Measurements from ENCODE around the gene SNX32. TPM values are rescaled to one million over a fixed set of nuclear protein-coding genes. Genes with fewer than 3 reads are reported as not detected.

Gene SNX32
- total and polyA plus RNA-seq, 7 experiments from 2014 or later: 0.38 to 2.0 (median 0.92) TPM

GRCh38 chr11:65900125-65900898, 66.5 kb downstream of the SNX32 start, which contains the start of gene FOSL1:
FOSL1 (minus strand) TSS chr11:65900388; CDS start chr11:65900339, 49 bp downstream.
- H3K36me3 ChIP-seq (ENCODE audit: control insufficient read depth in 2 of 3, insufficient read depth in 3 of 3, low read length in 3 of 3): no peaks in the 10 kb centered on the region
- ChIA-PET CTCF (interaction anchor here (1.1 to 2.4 kb wide), 4 partner anchors 8 to 12 kb away, joined by 3 to 10 read pairs (median 7); partner anchors contain the start of genes CCDC85B and FIBP), POLR2A (interaction anchor here (0.7 to 6.5 kb wide), 10 partner anchors 9 to 103 kb away, joined by 3 to 108 read pairs (median 6); partner anchors contain the start of genes C11orf68, CCDC85B and FIBP)
- no peaks in the 10 kb centered on the region for H3K9me3 Mint-ChIP-seq
- peak within 1 kb of the TSS in 6 of 9 donors; percentile 43 to 88 (median 80) for H3K27ac Mint-ChIP-seq
- intact Hi-C loops (cut with micrococcal nuclease): loop anchor here (1.0 to 10.0 kb wide), 6 partner anchors 10 to 154 kb away; partner anchors contain the start of genes C11orf68 (in 2 of the 2), CCDC85B (in 2 of the 2), DRAP1 (in 2 of the 2) and SART1 (in 1 of the 2)
- peak within 1 kb of the TSS; percentile 47 for H3K27ac ChIP-seq (ENCODE audit: low read depth, low read length)
- peaks cover 0 to 6% of the 10 kb centered on the region in 2 donors for H3K27me3 ChIP-seq (ENCODE audit: control insufficient read depth in 2 of 2, insufficient read depth in 2 of 2, low read length in 2 of 2)
- H3K4me1 Mint-ChIP-seq: peaks cover 6 to 42% (median 10%) of the 10 kb centered on the region in 7 donors
- peak within 1 kb of the TSS; percentile 64 to 81 (median 74) for H3K4me3 Mint-ChIP-seq
- peak; percentile 83 to 97 (median 89) for DNase-seq
- H3K4me1 ChIP-seq (ENCODE audit: control insufficient read depth in 2 of 2, insufficient read depth in 2 of 2, low read length in 2 of 2): peaks cover 17 to 19% of the 10 kb centered on the region in 2 donors
- peak; percentile 95 for ATAC-seq
- H3K27me3 Mint-ChIP-seq: peaks cover 0 to 11% (median 3%) of the 10 kb centered on the region in 5 donors
- no peaks in the 10 kb centered on the region for H3K36me3 Mint-ChIP-seq
- H3K4me3 ChIP-seq (ENCODE audit: low read length): peak within 1 kb of the TSS; percentile 51
- no peaks in the 10 kb centered on the region for H3K9me3 ChIP-seq (ENCODE audit: control insufficient read depth in 2 of 3, low read length in 3 of 3)

- Mint-ChIP-seq H3K4me3 (peak overlapping the region; percentile 64 to 77 (median 74)), H3K4me1 (peaks cover under 1 to 36% (median 10%) of the 10 kb centered on the region in 7 donors), H3K9me3 (no peaks in the 10 kb centered on the region), H3K36me3 (no peaks in the 10 kb centered on the region), H3K27ac (peak overlapping the region in 6 of 9 donors; percentile 43 to 88 (median 80)), H3K27me3 (peaks cover 0 to 11% (median 3%) of the 10 kb centered on the region in 5 donors)
- DNase-seq: no peak
- Histone ChIP-seq H3K4me1 (ENCODE audit: control insufficient read depth in 2 of 2, insufficient read depth in 2 of 2, low read length in 2 of 2) (peaks cover 17 to 19% of the 10 kb centered on the region in 2 donors), H3K27me3 (ENCODE audit: control insufficient read depth in 2 of 2, insufficient read depth in 2 of 2, low read length in 2 of 2) (peaks cover 0 to 6% of the 10 kb centered on the region in 2 donors), H3K36me3 (ENCODE audit: control insufficient read depth in 2 of 3, insufficient read depth in 3 of 3, low read length in 3 of 3) (no peaks in the 10 kb centered on the region), H3K27ac (ENCODE audit: low read depth, low read length) (no peak overlapping the region), H3K4me3 (ENCODE audit: low read length) (peak overlapping the region; percentile 51), H3K9me3 (ENCODE audit: control insufficient read depth in 2 of 3, low read length in 3 of 3) (no peaks in the 10 kb centered on the region)
- intact Hi-C loops (cut with micrococcal nuclease): loop anchor here (1.0 to 10.0 kb wide), 6 partner anchors 11 to 154 kb away; partner anchors contain the start of genes C11orf68 (in 2 of the 2), CCDC85B (in 2 of the 2), DRAP1 (in 2 of the 2) and SART1 (in 1 of the 2)
- POLR2A ChIA-PET: interaction anchor here (0.7 to 6.5 kb wide), 10 partner anchors 9 to 286 kb away, joined by 3 to 108 read pairs (median 4); partner anchors contain the start of genes C11orf68, CCDC85B and FIBP
- CTCF ChIA-PET: interaction anchor here (1.1 to 2.4 kb wide), 4 partner anchors 8 to 12 kb away, joined by 3 to 10 read pairs (median 7); partner anchors contain the start of genes CCDC85B and FIBP
- no peak for ATAC-seq
These were observed 67.1 kb downstream of the SNX32 start for GRCh38 chr11:65900899-65901180.

- ATAC-seq: no peak
- Mint-ChIP-seq H3K4me3 (no peak overlapping the region), H3K27ac (peak overlapping the region in 1 of 9 donors; percentile 43), H3K4me1 (peaks cover 0 to 20% (median 10%) of the 10 kb centered on the region in 7 donors), H3K27me3 (peaks cover 0 to 17% (median 3%) of the 10 kb centered on the region in 5 donors), H3K36me3 (no peaks in the 10 kb centered on the region), H3K9me3 (no peaks in the 10 kb centered on the region)
- no peaks in the 10 kb centered on the region for H3K9me3 ChIP-seq (ENCODE audit: control insufficient read depth in 2 of 3, low read length in 3 of 3)
- no peak overlapping the region for H3K4me3 ChIP-seq (ENCODE audit: low read length)
- POLR2A ChIA-PET: interaction anchor here (6.5 kb wide), 1 partner anchor 12 kb away, joined by 108 read pairs; the partner anchor contains the start of genes CCDC85B and FIBP
- H3K27ac ChIP-seq (ENCODE audit: low read depth, low read length): no peak overlapping the region
- CTCF ChIA-PET: interaction anchor here (1.1 kb wide), 1 partner anchor 13 kb away, joined by 3 read pairs; the partner anchor contains the start of gene CCDC85B
- intact Hi-C loops (cut with micrococcal nuclease): loop anchor here in 1 of 2 donors (10.0 kb wide), 1 partner anchor 152 kb away; the partner anchor contains the start of gene SF3B2
- no peaks in the 10 kb centered on the region for H3K36me3 ChIP-seq (ENCODE audit: control insufficient read depth in 2 of 3, insufficient read depth in 3 of 3, low read length in 3 of 3)
- H3K4me1 ChIP-seq (ENCODE audit: control insufficient read depth in 2 of 2, insufficient read depth in 2 of 2, low read length in 2 of 2): peaks cover 17 to 19% of the 10 kb centered on the region in 2 donors
- no peak for DNase-seq
- H3K27me3 ChIP-seq (ENCODE audit: control insufficient read depth in 2 of 2, insufficient read depth in 2 of 2, low read length in 2 of 2): peaks cover 0 to 6% of the 10 kb centered on the region in 2 donors
These were observed 69.3 kb downstream of the SNX32 start for GRCh38 chr11:65903068-65903481.

Other genes starting within 250 kb of the SNX32 start
- 1 to 10 TPM; 2.1 to 9.2 (median 4.8) TPM for gene KCNK7, start 238.2 kb upstream of the SNX32 start, total RNA-seq
- gene KCNK7, start 238.2 kb upstream of the SNX32 start, polyA plus RNA-seq: under 1 TPM in 1 of 2 donors, not detected in 1; 0.25 TPM
- gene MAP3K11, start 219.7 kb upstream of the SNX32 start, total RNA-seq: 10 to 100 TPM; 63.3 to 91.1 (median 88.2) TPM
- 10 to 100 TPM; 12.1 to 21.6 TPM for gene MAP3K11, start 219.7 kb upstream of the SNX32 start, polyA plus RNA-seq
- 10 to 100 TPM; 50.4 to 64.9 (median 56.6) TPM for gene PCNX3, start 218.2 kb upstream of the SNX32 start, total RNA-seq
- gene PCNX3, start 218.2 kb upstream of the SNX32 start, polyA plus RNA-seq: 1 to 10 TPM; 2.2 to 7.9 TPM
- 100 to 1,000 TPM; 145 to 249 (median 198) TPM for gene SIPA1, start 195.9 kb upstream of the SNX32 start, total RNA-seq
- 100 to 1,000 TPM in 1 of 2 donors, 10 to 100 TPM in 1; 90.3 to 184 TPM for gene SIPA1, start 195.9 kb upstream of the SNX32 start, polyA plus RNA-seq
- gene RELA, start 171.0 kb upstream of the SNX32 start, total RNA-seq: 100 to 1,000 TPM; 106 to 303 (median 165) TPM
- 10 to 100 TPM; 54.6 to 73.0 TPM for gene RELA, start 171.0 kb upstream of the SNX32 start, polyA plus RNA-seq
- 100 to 1,000 TPM in 4 of 5 experiments, 10 to 100 TPM in 1; 68.6 to 133 (median 113) TPM for gene KAT5, start 121.7 kb upstream of the SNX32 start, total RNA-seq
- 10 to 100 TPM; 36.8 to 56.8 TPM for gene KAT5, start 121.7 kb upstream of the SNX32 start, polyA plus RNA-seq
- gene RNASEH2C, start 113.2 kb upstream of the SNX32 start, total RNA-seq: 10 to 100 TPM; 41.8 to 94.0 (median 82.0) TPM
- 10 to 100 TPM; 40.2 to 80.3 TPM for gene RNASEH2C, start 113.2 kb upstream of the SNX32 start, polyA plus RNA-seq
- 10 to 100 TPM; 21.5 to 31.0 (median 23.5) TPM for gene AP5B1, start 53.0 kb upstream of the SNX32 start, total RNA-seq
- gene AP5B1, start 53.0 kb upstream of the SNX32 start, polyA plus RNA-seq: 10 to 100 TPM in 1 of 2 donors, 1 to 10 TPM in 1; 8.8 to 19.2 TPM
- not detected for gene OVOL1, start 46.9 kb upstream of the SNX32 start, total RNA-seq
- gene OVOL1, start 46.9 kb upstream of the SNX32 start, polyA plus RNA-seq: not detected
- gene CFL1, start 24.2 kb downstream of the SNX32 start, total RNA-seq: 1,000 to 10,000 TPM in 1 of 5 experiments, 100 to 1,000 TPM in 4; 403 to 1,550 (median 533) TPM
- 1,000 to 10,000 TPM; 2,039 to 2,314 TPM for gene CFL1, start 24.2 kb downstream of the SNX32 start, polyA plus RNA-seq
- gene MUS81, start 26.5 kb downstream of the SNX32 start, total RNA-seq: 100 to 1,000 TPM in 2 of 5 experiments, 10 to 100 TPM in 3; 51.8 to 117 (median 97.7) TPM
- 10 to 100 TPM; 18.3 to 33.0 TPM for gene MUS81, start 26.5 kb downstream of the SNX32 start, polyA plus RNA-seq
- gene EFEMP2, start 38.8 kb downstream of the SNX32 start, total RNA-seq: 10 to 100 TPM in 3 of 5 experiments, 1 to 10 TPM in 2; 5.9 to 16.0 (median 12.7) TPM
- gene EFEMP2, start 38.8 kb downstream of the SNX32 start, polyA plus RNA-seq: under 1 TPM; 0.40 to 0.60 TPM
- 100 to 1,000 TPM in 1 of 5 experiments, 10 to 100 TPM in 4; 24.9 to 148 (median 29.3) TPM for gene CTSW, start 45.9 kb downstream of the SNX32 start, total RNA-seq
- 10 to 100 TPM; 31.7 to 58.7 TPM for gene CTSW, start 45.9 kb downstream of the SNX32 start, polyA plus RNA-seq
- gene FIBP, start 54.5 kb downstream of the SNX32 start, total RNA-seq: 10 to 100 TPM; 25.9 to 72.1 (median 43.4) TPM
- 10 to 100 TPM; 60.0 to 78.3 TPM for gene FIBP, start 54.5 kb downstream of the SNX32 start, polyA plus RNA-seq
- gene CCDC85B, start 56.7 kb downstream of the SNX32 start, total RNA-seq: 10 to 100 TPM; 21.1 to 52.1 (median 23.6) TPM
- 10 to 100 TPM; 59.0 to 85.0 TPM for gene CCDC85B, start 56.7 kb downstream of the SNX32 start, polyA plus RNA-seq
- 10 to 100 TPM in 1 of 5 experiments, 1 to 10 TPM in 2, not detected in 2; 2.8 to 25.7 (median 4.0) TPM for gene FOSL1, start 66.4 kb downstream of the SNX32 start, total RNA-seq
- not detected for gene FOSL1, start 66.4 kb downstream of the SNX32 start, polyA plus RNA-seq
- gene C11orf68, start 85.1 kb downstream of the SNX32 start, total RNA-seq: 10 to 100 TPM; 18.5 to 62.2 (median 40.4) TPM
- gene C11orf68, start 85.1 kb downstream of the SNX32 start, polyA plus RNA-seq: 100 to 1,000 TPM in 1 of 2 donors, 10 to 100 TPM in 1; 74.1 to 104 TPM
- 100 to 1,000 TPM in 1 of 5 experiments, 10 to 100 TPM in 4; 72.6 to 166 (median 81.9) TPM for gene DRAP1, start 85.5 kb downstream of the SNX32 start, total RNA-seq
- 10 to 100 TPM; 87.7 to 89.3 TPM for gene DRAP1, start 85.5 kb downstream of the SNX32 start, polyA plus RNA-seq
- under 1 TPM in 1 of 5 experiments, not detected in 4; 0.64 TPM for gene TSGA10IP, start 111.5 kb downstream of the SNX32 start, total RNA-seq
- not detected for gene TSGA10IP, start 111.5 kb downstream of the SNX32 start, polyA plus RNA-seq
- 100 to 1,000 TPM in 1 of 5 experiments, 10 to 100 TPM in 4; 65.9 to 102 (median 90.8) TPM for gene SART1, start 127.8 kb downstream of the SNX32 start, total RNA-seq
- gene SART1, start 127.8 kb downstream of the SNX32 start, polyA plus RNA-seq: 10 to 100 TPM; 27.9 to 66.6 TPM
- gene EIF1AD, start 168.2 kb downstream of the SNX32 start, total RNA-seq: 100 to 1,000 TPM in 1 of 5 experiments, 10 to 100 TPM in 4; 49.9 to 114 (median 66.7) TPM
- gene EIF1AD, start 168.2 kb downstream of the SNX32 start, polyA plus RNA-seq: 10 to 100 TPM; 17.7 to 25.3 TPM
- gene BANF1, start 168.5 kb downstream of the SNX32 start, total RNA-seq: 100 to 1,000 TPM in 2 of 5 experiments, 10 to 100 TPM in 3; 54.5 to 234 (median 99.4) TPM
- gene BANF1, start 168.5 kb downstream of the SNX32 start, polyA plus RNA-seq: 100 to 1,000 TPM; 192 to 203 TPM
- gene CST6, start 178.0 kb downstream of the SNX32 start, total RNA-seq: under 1 TPM in 1 of 5 experiments, not detected in 4; 0.42 TPM
- gene CST6, start 178.0 kb downstream of the SNX32 start, polyA plus RNA-seq: not detected
- 1 to 10 TPM in 2 of 5 experiments, not detected in 3; 1.4 to 4.2 TPM for gene CATSPER1, start 192.5 kb downstream of the SNX32 start, total RNA-seq
- gene CATSPER1, start 192.5 kb downstream of the SNX32 start, polyA plus RNA-seq: not detected
- gene GAL3ST3, start 215.2 kb downstream of the SNX32 start, total RNA-seq: not detected
- gene GAL3ST3, start 215.2 kb downstream of the SNX32 start, polyA plus RNA-seq: not detected
- gene SF3B2, start 218.4 kb downstream of the SNX32 start, total RNA-seq: 100 to 1,000 TPM; 163 to 248 (median 206) TPM
- 100 to 1,000 TPM in 1 of 2 donors, 10 to 100 TPM in 1; 81.8 to 140 TPM for gene SF3B2, start 218.4 kb downstream of the SNX32 start, polyA plus RNA-seq
- gene PACS1, start 236.3 kb downstream of the SNX32 start, total RNA-seq: 100 to 1,000 TPM; 100 to 314 (median 252) TPM
- gene PACS1, start 236.3 kb downstream of the SNX32 start, polyA plus RNA-seq: 100 to 1,000 TPM in 1 of 2 donors, 10 to 100 TPM in 1; 48.0 to 116 TPM

All from naive thymus-derived CD4-positive, alpha-beta T cell (primary cell).